GM23338 (cell line): Measurements from ENCODE around the gene ZSWIM5. TPM values are rescaled to one million over a fixed set of nuclear protein-coding genes. Genes with fewer than 3 reads are reported as not detected.

Source experiments
- ATAC-seq: fragments of 200-7000 bp; cut with Tn5 transposase; 3 replicates; pipeline ENCODE4 v1.9.1; 2020
- DNase-seq: peaks from one replicate; pipeline ENCODE4 v3.0.0-alpha.2; 2015; ENCODE audit warnings: low spot score
- H2AFZ ChIP-seq: fragments of 200-600 bp; sonication (generic); 2 replicates; pipeline ENCODE4 v1.8.0; 2016; ENCODE audit warnings: antibody characterized with exemption, mild to moderate bottlenecking, moderate library complexity
- H3F3A ChIP-seq: fragments of 200-600 bp; sonication (generic); replicated peaks from 2 replicates; pipeline ENCODE4 v1.8.0; 2017; ENCODE audit warnings: antibody characterized with exemption, mixed run types, low read depth
- H3K27ac ChIP-seq: fragments of 200-600 bp; sonication (generic); 2 replicates; pipeline ENCODE4 v1.6.1; 2016; ENCODE audit warnings: low read depth
- H3K27me3 ChIP-seq: fragments of 200-600 bp; sonication (generic); 2 replicates; pipeline ENCODE4 v1.8.0; 2016; ENCODE audit warnings: mild to moderate bottlenecking, mixed run types, moderate library complexity; ENCODE audit not compliant: insufficient read depth
- H3K36me3 ChIP-seq: fragments of 200-600 bp; sonication (generic); 2 replicates; pipeline ENCODE4 v1.8.0; 2016; ENCODE audit warnings: mild to moderate bottlenecking; ENCODE audit not compliant: insufficient read depth
- H3K4me1 ChIP-seq: fragments of 200-600 bp; sonication (generic); 2 replicates; pipeline ENCODE4 v1.8.0; 2016; ENCODE audit warnings: mild to moderate bottlenecking, moderate library complexity; ENCODE audit not compliant: insufficient read depth
- H3K4me2 ChIP-seq: fragments of 200-600 bp; sonication (generic); 2 replicates; pipeline ENCODE4 v1.7.1; 2017; ENCODE audit warnings: mixed run types
- H3K4me3 ChIP-seq: fragments of 200-600 bp; sonication (generic); 2 replicates; pipeline ENCODE4 v1.6.1; 2016; ENCODE audit warnings: mixed run types
- H3K79me2 ChIP-seq: fragments of 200-600 bp; sonication (generic); replicated peaks from 2 replicates; pipeline ENCODE4 v1.8.0; 2017; ENCODE audit warnings: mild to moderate bottlenecking; ENCODE audit not compliant: insufficient read depth
- H3K9me2 ChIP-seq: fragments of 200-600 bp; sonication (generic); 2 replicates; pipeline ENCODE4 v1.8.0; 2017; ENCODE audit not compliant: insufficient read depth
- H4K20me1 ChIP-seq: fragments of 200-600 bp; sonication (generic); replicated peaks from 2 replicates; pipeline ENCODE4 v1.8.0; 2017; ENCODE audit warnings: mild to moderate bottlenecking; ENCODE audit not compliant: insufficient read depth
- H3K27ac Mint-ChIP-seq: 2 replicates; pipeline ENCODE4 v1.8.0; 2020; ENCODE audit warnings: inconsistent platforms, mild to moderate bottlenecking, moderate library complexity, mixed read lengths
- H3K27me3 Mint-ChIP-seq: 3 replicates; pipeline ENCODE4 v1.8.0; 2022; ENCODE audit warnings: low read depth, mild to moderate bottlenecking, moderate library complexity, mixed read lengths, inconsistent platforms; ENCODE audit not compliant: insufficient read depth, poor library complexity
- H3K36me3 Mint-ChIP-seq: 3 replicates; pipeline ENCODE4 v1.8.0; 2021; ENCODE audit warnings: low read depth, mild to moderate bottlenecking, inconsistent platforms, moderate library complexity, mixed read lengths
- H3K4me1 Mint-ChIP-seq: 3 replicates; pipeline ENCODE4 v1.8.0; 2020; ENCODE audit warnings: mild to moderate bottlenecking, inconsistent platforms, mixed read lengths
- H3K4me3 Mint-ChIP-seq: 3 replicates; pipeline ENCODE4 v1.8.0; 2021; ENCODE audit warnings: moderate library complexity, mild to moderate bottlenecking, inconsistent platforms, mixed read lengths
- H3K9me3 Mint-ChIP-seq: 3 replicates; pipeline ENCODE4 v1.8.0; 2020; ENCODE audit warnings: moderate library complexity, mild to moderate bottlenecking, inconsistent platforms, mixed read lengths
- CREB1 ChIP-seq: fragments of 250-450 bp; sonication (Bioruptor Pico); IDR thresholded peaks from 2 replicates; pipeline ENCODE4 v1.5.0; 2020; ENCODE audit warnings: low read depth, mild to moderate bottlenecking, moderate library complexity
- EZH2 ChIP-seq: fragments of 200-600 bp; sonication (generic); IDR thresholded peaks from one replicate; pipeline ENCODE4 v1.8.0; 2017; ENCODE audit warnings: antibody characterized with exemption, mild to moderate bottlenecking, low read depth; ENCODE audit not compliant: unreplicated experiment
- EZH2phosphoT487 ChIP-seq: fragments of 200-600 bp; sonication (generic); IDR thresholded peaks from one replicate; pipeline ENCODE4 v1.8.1; 2018; ENCODE audit warnings: antibody characterized with exemption; ENCODE audit not compliant: unreplicated experiment
- JUNB ChIP-seq: IDR thresholded peaks from one replicate; pipeline ENCODE4 v1.6.1; 2016; ENCODE audit warnings: antibody characterized with exemption; ENCODE audit not compliant: unreplicated experiment
- NANOG ChIP-seq: IDR thresholded peaks from 2 replicates; pipeline ENCODE4 v1.6.1; 2016; ENCODE audit warnings: antibody characterized with exemption, borderline replicate concordance
- POLR2AphosphoS5 ChIP-seq: IDR thresholded peaks from 2 replicates; pipeline ENCODE4 v1.6.1; 2016; ENCODE audit warnings: antibody characterized with exemption, low read depth
- STAT1 ChIP-seq: IDR thresholded peaks from one replicate; pipeline ENCODE4 v1.6.1; 2016; ENCODE audit warnings: antibody characterized with exemption; ENCODE audit not compliant: unreplicated experiment
- ZNF114 ChIP-seq: fragments of 250-450 bp; sonication (Bioruptor Pico); IDR thresholded peaks from 2 replicates; pipeline ENCODE4 v1.5.0; 2020; ENCODE audit warnings: mild to moderate bottlenecking, moderate library complexity
- ZNF331 ChIP-seq: fragments of 250-450 bp; sonication (Bioruptor Pico); IDR thresholded peaks from 2 replicates; pipeline ENCODE4 v1.5.0; 2020; ENCODE audit warnings: low read depth, mild to moderate bottlenecking, moderate library complexity
- polyA plus RNA-seq: library from polyadenylated mRNA; unstranded; fragments of >200 nt; fragmentation: Nextera tagmentation; extraction: Ambion mirVana; gene quantifications from 2 replicates; pipeline ENCODE4 v1.2.1, GENCODE V29; 2016
- total RNA-seq: library from RNA; depleted of rRNA; stranded (reverse); fragments of >200 nt; shearing (Covaris generic); gene quantifications from 2 replicates; pipeline ENCODE4 v1.2.3, GENCODE V29; 2014
- TF ChIP-seq, protein P1 (sequence below), 2 experiments: fragments of 200-600 bp in 1 of 2; sonication (generic) in 1 of 2; conservative IDR thresholded peaks; 2 replicates each; pipeline versions ENCODE4 v1.5.1 to v1.6.1; 2016 to 2017; ENCODE audit warnings: antibody characterized with exemption in 2 of 2, low read depth in 2 of 2, mild to moderate bottlenecking in 2 of 2, moderate library complexity in 1 of 2
- TF ChIP-seq, protein P2 (sequence below): IDR thresholded peaks from one replicate; pipeline ENCODE4 v1.6.1; 2018; ENCODE audit warnings: antibody characterized with exemption; ENCODE audit not compliant: unreplicated experiment
- TF ChIP-seq, protein P3 (sequence below): IDR thresholded peaks from 2 replicates; pipeline ENCODE4 v1.6.1; 2016; ENCODE audit warnings: antibody characterized with exemption
- TF ChIP-seq, protein P4 (sequence below): fragments of 250-450 bp; sonication (Bioruptor Pico); IDR thresholded peaks from 2 replicates; pipeline ENCODE4 v1.5.0; 2020; ENCODE audit warnings: mild to moderate bottlenecking, moderate library complexity

ZSWIM5 gene
- total and polyA plus RNA-seq, 2 experiments from 2014 or later, result 0.65 to 3.6 TPM

DNA sequence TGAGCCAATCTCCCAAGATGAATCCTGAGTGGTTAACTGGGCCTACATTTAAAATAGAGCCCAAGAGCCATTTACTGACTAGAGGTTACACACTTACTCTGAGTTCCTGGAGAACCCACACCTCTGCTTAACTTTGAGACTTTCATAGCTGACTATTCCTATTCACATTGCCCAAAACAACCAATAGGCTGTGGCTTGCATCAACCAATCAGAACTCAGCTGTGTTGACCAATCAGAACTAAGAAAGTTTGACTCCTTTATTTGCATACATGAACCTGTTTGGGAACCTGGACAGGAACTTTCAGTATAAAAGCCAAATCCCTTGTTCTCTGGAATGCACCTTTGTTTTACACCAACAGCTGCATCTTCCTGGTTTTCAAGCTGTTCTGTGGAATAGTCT, 9.5 kb downstream of the ZSWIM5 start:
- H3K9me2 ChIP-seq, result no peaks in the 10 kb centered on the region
- no peaks in the 10 kb centered on the region for H3K27me3 ChIP-seq
- Mint-ChIP-seq H3K36me3 (no peaks in the 10 kb centered on the region), H3K27me3 (no peaks in the 10 kb centered on the region), H3K4me1 (no peaks in the 10 kb centered on the region), H3K9me3 (peaks cover 6% of the 10 kb centered on the region; the same call in 2 of the 3 replicates), H3K27ac (no peak overlapping the region), H3K4me3 (no peak overlapping the region)
- H3F3A ChIP-seq, result no peaks in the 10 kb centered on the region
- no peak overlapping the region for H3K4me2 ChIP-seq
- TF ChIP-seq ZNF114, result no peak
- TF ChIP-seq CREB1 (CRISPR knock-in tag), result no peak
- TF ChIP-seq EZH2, result no peak
- TF ChIP-seq, protein P1, sequence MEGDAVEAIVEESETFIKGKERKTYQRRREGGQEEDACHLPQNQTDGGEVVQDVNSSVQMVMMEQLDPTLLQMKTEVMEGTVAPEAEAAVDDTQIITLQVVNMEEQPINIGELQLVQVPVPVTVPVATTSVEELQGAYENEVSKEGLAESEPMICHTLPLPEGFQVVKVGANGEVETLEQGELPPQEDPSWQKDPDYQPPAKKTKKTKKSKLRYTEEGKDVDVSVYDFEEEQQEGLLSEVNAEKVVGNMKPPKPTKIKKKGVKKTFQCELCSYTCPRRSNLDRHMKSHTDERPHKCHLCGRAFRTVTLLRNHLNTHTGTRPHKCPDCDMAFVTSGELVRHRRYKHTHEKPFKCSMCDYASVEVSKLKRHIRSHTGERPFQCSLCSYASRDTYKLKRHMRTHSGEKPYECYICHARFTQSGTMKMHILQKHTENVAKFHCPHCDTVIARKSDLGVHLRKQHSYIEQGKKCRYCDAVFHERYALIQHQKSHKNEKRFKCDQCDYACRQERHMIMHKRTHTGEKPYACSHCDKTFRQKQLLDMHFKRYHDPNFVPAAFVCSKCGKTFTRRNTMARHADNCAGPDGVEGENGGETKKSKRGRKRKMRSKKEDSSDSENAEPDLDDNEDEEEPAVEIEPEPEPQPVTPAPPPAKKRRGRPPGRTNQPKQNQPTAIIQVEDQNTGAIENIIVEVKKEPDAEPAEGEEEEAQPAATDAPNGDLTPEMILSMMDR (conservative IDR thresholded peaks at IDR 0.05; ENCODE audit: low read depth in 2 of 2), result no peak
- no peak for TF ChIP-seq EZH2phosphoT487
- TF ChIP-seq, protein P2, sequence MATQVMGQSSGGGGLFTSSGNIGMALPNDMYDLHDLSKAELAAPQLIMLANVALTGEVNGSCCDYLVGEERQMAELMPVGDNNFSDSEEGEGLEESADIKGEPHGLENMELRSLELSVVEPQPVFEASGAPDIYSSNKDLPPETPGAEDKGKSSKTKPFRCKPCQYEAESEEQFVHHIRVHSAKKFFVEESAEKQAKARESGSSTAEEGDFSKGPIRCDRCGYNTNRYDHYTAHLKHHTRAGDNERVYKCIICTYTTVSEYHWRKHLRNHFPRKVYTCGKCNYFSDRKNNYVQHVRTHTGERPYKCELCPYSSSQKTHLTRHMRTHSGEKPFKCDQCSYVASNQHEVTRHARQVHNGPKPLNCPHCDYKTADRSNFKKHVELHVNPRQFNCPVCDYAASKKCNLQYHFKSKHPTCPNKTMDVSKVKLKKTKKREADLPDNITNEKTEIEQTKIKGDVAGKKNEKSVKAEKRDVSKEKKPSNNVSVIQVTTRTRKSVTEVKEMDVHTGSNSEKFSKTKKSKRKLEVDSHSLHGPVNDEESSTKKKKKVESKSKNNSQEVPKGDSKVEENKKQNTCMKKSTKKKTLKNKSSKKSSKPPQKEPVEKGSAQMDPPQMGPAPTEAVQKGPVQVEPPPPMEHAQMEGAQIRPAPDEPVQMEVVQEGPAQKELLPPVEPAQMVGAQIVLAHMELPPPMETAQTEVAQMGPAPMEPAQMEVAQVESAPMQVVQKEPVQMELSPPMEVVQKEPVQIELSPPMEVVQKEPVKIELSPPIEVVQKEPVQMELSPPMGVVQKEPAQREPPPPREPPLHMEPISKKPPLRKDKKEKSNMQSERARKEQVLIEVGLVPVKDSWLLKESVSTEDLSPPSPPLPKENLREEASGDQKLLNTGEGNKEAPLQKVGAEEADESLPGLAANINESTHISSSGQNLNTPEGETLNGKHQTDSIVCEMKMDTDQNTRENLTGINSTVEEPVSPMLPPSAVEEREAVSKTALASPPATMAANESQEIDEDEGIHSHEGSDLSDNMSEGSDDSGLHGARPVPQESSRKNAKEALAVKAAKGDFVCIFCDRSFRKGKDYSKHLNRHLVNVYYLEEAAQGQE, result no peak
- TF ChIP-seq, protein P3, sequence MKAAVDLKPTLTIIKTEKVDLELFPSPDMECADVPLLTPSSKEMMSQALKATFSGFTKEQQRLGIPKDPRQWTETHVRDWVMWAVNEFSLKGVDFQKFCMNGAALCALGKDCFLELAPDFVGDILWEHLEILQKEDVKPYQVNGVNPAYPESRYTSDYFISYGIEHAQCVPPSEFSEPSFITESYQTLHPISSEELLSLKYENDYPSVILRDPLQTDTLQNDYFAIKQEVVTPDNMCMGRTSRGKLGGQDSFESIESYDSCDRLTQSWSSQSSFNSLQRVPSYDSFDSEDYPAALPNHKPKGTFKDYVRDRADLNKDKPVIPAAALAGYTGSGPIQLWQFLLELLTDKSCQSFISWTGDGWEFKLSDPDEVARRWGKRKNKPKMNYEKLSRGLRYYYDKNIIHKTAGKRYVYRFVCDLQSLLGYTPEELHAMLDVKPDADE, result no peak
- TF ChIP-seq STAT1, result no peak
- no peak for TF ChIP-seq ZNF331 (CRISPR knock-in tag)
- TF ChIP-seq NANOG, result no peak
- TF ChIP-seq, protein P4, sequence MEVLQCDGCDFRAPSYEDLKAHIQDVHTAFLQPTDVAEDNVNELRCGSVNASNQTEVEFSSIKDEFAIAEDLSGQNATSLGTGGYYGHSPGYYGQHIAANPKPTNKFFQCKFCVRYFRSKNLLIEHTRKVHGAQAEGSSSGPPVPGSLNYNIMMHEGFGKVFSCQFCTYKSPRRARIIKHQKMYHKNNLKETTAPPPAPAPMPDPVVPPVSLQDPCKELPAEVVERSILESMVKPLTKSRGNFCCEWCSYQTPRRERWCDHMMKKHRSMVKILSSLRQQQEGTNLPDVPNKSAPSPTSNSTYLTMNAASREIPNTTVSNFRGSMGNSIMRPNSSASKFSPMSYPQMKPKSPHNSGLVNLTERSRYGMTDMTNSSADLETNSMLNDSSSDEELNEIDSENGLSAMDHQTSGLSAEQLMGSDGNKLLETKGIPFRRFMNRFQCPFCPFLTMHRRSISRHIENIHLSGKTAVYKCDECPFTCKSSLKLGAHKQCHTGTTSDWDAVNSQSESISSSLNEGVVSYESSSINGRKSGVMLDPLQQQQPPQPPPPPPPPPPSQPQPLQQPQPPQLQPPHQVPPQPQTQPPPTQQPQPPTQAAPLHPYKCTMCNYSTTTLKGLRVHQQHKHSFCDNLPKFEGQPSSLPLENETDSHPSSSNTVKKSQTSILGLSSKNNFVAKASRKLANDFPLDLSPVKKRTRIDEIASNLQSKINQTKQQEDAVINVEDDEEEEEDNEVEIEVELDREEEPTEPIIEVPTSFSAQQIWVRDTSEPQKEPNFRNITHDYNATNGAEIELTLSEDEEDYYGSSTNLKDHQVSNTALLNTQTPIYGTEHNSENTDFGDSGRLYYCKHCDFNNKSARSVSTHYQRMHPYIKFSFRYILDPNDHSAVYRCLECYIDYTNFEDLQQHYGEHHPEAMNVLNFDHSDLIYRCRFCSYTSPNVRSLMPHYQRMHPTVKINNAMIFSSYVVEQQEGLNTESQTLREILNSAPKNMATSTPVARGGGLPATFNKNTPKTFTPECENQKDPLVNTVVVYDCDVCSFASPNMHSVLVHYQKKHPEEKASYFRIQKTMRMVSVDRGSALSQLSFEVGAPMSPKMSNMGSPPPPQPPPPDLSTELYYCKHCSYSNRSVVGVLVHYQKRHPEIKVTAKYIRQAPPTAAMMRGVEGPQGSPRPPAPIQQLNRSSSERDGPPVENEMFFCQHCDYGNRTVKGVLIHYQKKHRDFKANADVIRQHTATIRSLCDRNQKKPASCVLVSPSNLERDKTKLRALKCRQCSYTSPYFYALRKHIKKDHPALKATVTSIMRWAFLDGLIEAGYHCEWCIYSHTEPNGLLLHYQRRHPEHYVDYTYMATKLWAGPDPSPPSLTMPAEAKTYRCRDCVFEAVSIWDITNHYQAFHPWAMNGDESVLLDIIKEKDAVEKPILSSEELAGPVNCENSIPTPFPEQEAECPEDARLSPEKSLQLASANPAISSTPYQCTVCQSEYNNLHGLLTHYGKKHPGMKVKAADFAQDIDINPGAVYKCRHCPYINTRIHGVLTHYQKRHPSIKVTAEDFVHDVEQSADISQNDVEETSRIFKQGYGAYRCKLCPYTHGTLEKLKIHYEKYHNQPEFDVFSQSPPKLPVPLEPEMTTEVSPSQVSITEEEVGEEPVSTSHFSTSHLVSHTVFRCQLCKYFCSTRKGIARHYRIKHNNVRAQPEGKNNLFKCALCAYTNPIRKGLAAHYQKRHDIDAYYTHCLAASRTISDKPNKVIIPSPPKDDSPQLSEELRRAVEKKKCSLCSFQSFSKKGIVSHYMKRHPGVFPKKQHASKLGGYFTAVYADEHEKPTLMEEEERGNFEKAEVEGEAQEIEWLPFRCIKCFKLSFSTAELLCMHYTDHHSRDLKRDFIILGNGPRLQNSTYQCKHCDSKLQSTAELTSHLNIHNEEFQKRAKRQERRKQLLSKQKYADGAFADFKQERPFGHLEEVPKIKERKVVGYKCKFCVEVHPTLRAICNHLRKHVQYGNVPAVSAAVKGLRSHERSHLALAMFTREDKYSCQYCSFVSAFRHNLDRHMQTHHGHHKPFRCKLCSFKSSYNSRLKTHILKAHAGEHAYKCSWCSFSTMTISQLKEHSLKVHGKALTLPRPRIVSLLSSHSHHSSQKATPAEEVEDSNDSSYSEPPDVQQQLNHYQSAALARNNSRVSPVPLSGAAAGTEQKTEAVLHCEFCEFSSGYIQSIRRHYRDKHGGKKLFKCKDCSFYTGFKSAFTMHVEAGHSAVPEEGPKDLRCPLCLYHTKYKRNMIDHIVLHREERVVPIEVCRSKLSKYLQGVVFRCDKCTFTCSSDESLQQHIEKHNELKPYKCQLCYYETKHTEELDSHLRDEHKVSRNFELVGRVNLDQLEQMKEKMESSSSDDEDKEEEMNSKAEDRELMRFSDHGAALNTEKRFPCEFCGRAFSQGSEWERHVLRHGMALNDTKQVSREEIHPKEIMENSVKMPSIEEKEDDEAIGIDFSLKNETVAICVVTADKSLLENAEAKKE (CRISPR knock-in tag), result no peak
- TF ChIP-seq JUNB, result no peak
- TF ChIP-seq POLR2AphosphoS5, result no peak
- H3K4me3 ChIP-seq, result no peak overlapping the region
- ATAC-seq (no peak), DNase-seq (no peak)
- H3K79me2 ChIP-seq, result no peaks in the 10 kb centered on the region
- H3K36me3 ChIP-seq, result no peaks in the 10 kb centered on the region
- H2AFZ ChIP-seq, result no peak overlapping the region
- H3K4me1 ChIP-seq, result no peaks in the 10 kb centered on the region
- no peaks in the 10 kb centered on the region for H4K20me1 ChIP-seq
- H3K27ac ChIP-seq, result no peak overlapping the region
